ENCODE data around the gene NAA38. TPM values are rescaled to one million over a fixed set of nuclear protein-coding genes. Genes with fewer than 3 reads are reported as not detected.

Gene NAA38
- total RNA-seq, 2 experiments from 2014 or later: 68.2 to 74.7 TPM

DNA sequence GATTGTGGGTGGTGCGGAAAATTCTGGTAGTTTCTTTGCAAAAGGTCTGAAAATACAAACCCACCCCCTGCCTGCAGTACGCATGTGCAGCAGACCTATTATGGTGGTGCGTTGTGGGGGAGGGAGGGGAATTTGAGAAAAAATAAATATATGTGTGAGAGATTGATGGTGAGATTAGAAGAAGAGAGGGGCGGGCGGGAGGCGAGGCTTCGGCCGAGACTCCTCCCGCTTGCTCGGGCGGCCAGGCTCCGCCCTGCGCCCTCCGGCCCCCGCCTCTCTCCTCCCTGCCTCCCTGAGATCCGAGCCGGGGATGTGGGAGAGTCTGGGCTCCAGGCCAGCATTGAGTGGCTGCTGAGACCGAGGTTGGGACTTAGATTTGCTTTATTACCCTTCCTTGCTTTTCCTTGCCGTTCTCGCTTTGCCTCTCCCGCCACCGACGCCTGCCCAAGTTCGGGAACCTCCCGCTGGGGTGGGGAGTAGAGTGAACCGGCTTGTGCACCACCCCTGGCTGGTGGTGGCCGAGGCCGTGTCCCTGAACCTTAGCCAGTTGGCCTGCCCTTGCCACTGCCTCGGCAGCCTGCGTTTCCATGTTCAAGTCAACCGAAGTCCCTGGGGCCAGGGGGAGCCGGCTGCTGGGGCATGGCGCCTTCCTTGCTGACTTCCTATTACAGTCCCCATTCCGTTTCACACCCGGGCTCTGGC lies 30.3 kb upstream of the NAA38 start:
- no peaks in the 10 kb centered on the region for H3K27me3 Mint-ChIP-seq
- no peaks in the 10 kb centered on the region for H3K4me1 Mint-ChIP-seq (ENCODE audit: low read depth)
- H3K9me3 Mint-ChIP-seq: no peaks in the 10 kb centered on the region
- CTCF ChIA-PET: no interaction called here
- H3K4me3 Mint-ChIP-seq: no peak overlapping the region
- intact Hi-C loops (cut with micrococcal nuclease): loop anchor here (1.0 to 2.0 kb wide), 9 partner anchors 28 to 495 kb away; partner anchors contain the start of genes CNTROB, KDM6B, NAA38 and RPL26
- no peak overlapping the region for H3K27ac Mint-ChIP-seq
- peak; percentile 95 for DNase-seq
- peaks cover 30% of the 10 kb centered on the region for H3K36me3 Mint-ChIP-seq
- POLR2A ChIA-PET: no interaction called here

DNA sequence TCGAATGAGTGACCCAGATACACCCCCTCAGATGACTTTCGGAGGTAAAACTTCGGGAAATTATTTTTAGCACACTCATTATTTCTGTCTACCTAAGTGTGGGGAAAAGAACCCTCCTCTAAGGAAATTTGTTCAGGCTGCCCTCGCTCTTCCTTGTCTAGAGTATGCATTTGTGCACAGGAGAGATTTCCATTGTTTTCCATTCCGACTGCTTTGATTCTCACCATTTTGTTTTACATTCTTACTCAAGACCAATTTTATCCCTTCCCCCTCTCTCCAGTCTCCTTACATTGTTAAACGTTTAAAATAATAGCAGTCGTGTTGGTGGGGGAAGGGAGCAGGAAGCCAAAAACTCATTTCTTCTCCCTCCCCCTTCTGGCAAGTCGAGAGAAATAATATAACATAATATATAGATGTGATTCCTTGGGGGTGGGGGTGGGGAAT lies 29.7 kb upstream of the NAA38 start:
- no peaks in the 10 kb centered on the region for H3K27me3 Mint-ChIP-seq
- no peaks in the 10 kb centered on the region for H3K4me1 Mint-ChIP-seq (ENCODE audit: low read depth)
- no peak overlapping the region for H3K27ac Mint-ChIP-seq
- intact Hi-C loops (cut with micrococcal nuclease): loop anchor here (1.0 to 2.0 kb wide), 9 partner anchors 28 to 496 kb away; partner anchors contain the start of genes CNTROB, KDM6B, NAA38 and RPL26
- no peak for DNase-seq
- H3K4me3 Mint-ChIP-seq: no peak overlapping the region
- H3K36me3 Mint-ChIP-seq: peaks cover 29% of the 10 kb centered on the region
- CTCF ChIA-PET: interaction anchor here (1.3 to 2.2 kb wide), 3 partner anchors 30 to 103 kb away, joined by 5 to 10 read pairs (median 6); partner anchors contain the start of genes CYB5D1 and NAA38
- POLR2A ChIA-PET: interaction anchor here (1.7 to 2.2 kb wide), 2 partner anchors 30 to 52 kb away, joined by 4 to 19 read pairs; partner anchors contain the start of genes CYB5D1 and NAA38
- H3K9me3 Mint-ChIP-seq: no peaks in the 10 kb centered on the region

DNA sequence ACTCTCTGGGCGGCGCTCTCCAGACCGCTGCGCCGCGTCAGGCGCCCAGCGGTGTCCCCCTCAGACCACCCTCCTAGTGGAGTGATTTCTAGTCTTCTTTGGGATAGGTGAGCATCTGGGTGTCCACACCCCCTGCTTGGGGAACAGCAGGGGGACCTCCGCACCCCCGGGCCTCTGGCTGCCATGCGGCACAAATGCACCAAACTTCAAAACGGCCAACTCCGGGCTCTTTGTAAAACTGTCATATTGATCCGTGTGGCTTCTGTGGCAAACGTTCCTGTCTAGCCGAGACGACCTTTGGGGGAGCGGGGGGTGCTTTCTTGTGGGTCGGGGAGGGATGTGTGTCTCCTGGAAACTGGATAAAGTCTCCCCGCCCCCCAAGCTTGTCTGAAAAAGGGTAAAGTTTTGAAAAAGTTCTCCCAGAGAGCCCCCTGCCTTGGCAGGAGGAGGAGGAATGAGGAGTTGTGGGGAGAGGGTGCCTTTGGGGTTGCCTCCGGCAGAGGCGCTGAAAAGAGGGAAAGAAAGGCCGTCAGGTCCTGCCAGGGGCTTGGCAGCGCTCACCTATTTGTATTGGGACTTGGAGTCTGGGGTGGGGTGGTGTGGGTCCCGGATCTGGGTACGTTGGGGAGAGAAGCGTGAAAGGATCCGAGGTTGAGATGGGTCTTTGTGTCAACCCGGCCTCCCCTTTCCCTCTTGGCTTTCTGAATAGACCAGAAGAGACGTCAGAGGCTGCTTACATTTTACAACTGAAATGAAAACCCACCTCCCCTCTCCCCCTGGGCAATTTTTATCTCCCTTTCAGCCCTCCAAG lies 29.1 kb upstream of the NAA38 start:
- ChIA-PET POLR2A (interaction anchor here (0.6 to 2.2 kb wide), 6 partner anchors 16 to 303 kb away, joined by 3 to 19 read pairs (median 4); partner anchors contain the start of genes CYB5D1, MPDU1, NAA38 and RNF227), CTCF (interaction anchor here (1.0 to 2.2 kb wide), 5 partner anchors 12 to 104 kb away, joined by 3 to 10 read pairs (median 5); partner anchors contain the start of genes CYB5D1 and NAA38)
- DNase-seq: peak; percentile 67
- no peak overlapping the region for H3K4me3 Mint-ChIP-seq
- intact Hi-C loops (cut with micrococcal nuclease): loop anchor here (1.0 to 2.0 kb wide), 9 partner anchors 29 to 496 kb away; partner anchors contain the start of genes CNTROB, KDM6B, NAA38 and RPL26
- no peak overlapping the region for H3K27ac Mint-ChIP-seq
- H3K27me3 Mint-ChIP-seq: no peaks in the 10 kb centered on the region
- H3K36me3 Mint-ChIP-seq: peaks cover 25% of the 10 kb centered on the region
- no peaks in the 10 kb centered on the region for H3K4me1 Mint-ChIP-seq (ENCODE audit: low read depth)
- H3K9me3 Mint-ChIP-seq: no peaks in the 10 kb centered on the region

DNA sequence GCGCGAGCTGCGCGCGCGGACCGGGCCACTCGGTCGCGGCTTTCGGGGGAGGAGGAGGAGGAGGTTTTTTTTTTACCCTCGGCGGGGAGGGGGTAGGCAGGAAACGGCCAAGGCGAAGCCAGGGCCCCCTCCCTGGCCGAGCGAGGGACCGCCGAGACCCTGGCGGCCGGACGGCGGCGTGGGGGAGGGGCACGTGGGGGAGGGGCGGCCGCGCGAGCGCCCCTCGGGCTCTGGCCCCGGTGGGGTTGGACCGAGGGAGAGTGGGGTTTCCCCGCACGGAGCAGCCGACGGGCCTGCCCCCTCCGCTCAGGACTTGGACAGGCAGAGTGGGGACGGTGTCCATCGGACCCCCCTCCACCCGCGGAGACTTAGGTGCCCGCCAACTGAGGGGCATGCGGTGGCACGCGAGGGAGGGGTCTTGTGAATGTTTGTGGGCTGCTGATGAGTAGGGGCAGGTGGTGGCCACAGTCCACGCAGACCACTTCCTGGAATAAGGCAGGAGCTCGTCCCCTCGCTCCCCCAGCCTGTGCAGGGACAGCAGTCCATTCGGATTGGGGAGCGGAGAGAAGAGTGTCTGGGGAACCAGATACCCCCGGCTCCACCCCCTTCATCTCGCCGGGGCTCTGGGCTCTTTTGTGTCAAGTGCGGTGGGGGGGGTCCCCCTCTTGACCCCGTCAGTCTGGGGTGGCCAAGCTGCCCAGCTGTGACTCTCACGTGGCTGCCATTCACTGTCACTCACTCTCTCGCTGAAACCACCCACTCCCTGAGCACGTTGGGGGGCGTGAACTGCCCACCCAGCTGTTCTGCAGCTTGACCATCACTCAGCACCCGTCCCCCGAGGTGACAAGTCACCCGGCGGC lies 28.2 kb upstream of the NAA38 start:
- Mint-ChIP-seq H3K27ac (no peak overlapping the region), H3K36me3 (peaks cover 18% of the 10 kb centered on the region), H3K4me1 (ENCODE audit: low read depth) (no peaks in the 10 kb centered on the region), H3K4me3 (peak overlapping the region; percentile 57), H3K9me3 (no peaks in the 10 kb centered on the region), H3K27me3 (no peaks in the 10 kb centered on the region)
- intact Hi-C loops (cut with micrococcal nuclease): loop anchor here (2.0 kb wide), 2 partner anchors 313 to 497 kb away; partner anchors contain the start of gene RPL26
- ChIA-PET CTCF (interaction anchor here (1.0 to 2.2 kb wide), 5 partner anchors 13 to 105 kb away, joined by 3 to 10 read pairs (median 5); partner anchors contain the start of genes CYB5D1 and NAA38), POLR2A (interaction anchor here (0.6 to 2.2 kb wide), 6 partner anchors 15 to 302 kb away, joined by 3 to 19 read pairs (median 4); partner anchors contain the start of genes CYB5D1, MPDU1, NAA38 and RNF227)
- DNase-seq: peak; percentile 61

DNA sequence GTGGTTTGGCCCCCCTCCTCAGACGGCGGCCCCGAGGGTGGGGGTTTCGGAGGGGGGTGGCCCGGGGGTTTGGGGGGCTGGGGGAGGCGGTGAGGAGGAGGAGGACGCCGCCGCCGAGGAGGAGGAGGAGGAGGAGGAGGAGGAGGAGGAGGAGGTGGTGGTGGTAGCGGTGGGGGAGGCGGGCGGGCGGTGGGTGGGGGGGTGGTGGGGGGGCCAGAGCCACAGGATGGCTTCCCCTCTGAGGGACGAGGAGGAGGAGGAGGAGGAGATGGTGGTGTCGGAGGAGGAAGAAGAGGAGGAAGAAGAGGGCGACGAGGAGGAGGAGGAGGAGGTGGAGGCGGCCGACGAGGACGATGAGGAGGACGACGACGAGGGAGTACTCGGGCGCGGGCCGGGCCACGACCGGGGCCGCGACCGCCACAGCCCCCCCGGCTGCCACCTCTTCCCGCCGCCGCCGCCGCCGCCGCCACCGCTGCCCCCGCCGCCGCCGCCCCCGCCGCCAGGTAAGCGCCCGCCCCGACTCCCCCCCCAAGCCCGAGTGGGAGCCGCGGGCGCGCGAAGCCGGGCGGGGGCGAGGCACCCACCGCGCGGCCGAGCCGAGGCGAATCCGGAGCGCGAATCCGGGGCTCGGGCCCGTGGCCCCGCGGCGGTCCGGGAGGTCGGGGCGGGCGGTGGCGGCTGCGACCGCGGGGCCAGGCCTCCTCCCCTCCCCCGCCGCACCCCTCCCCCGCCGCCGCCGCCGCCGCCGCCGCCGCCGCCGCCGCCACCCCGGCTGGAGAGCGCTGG lies 27.4 kb upstream of the NAA38 start:
- POLR2A ChIA-PET: interaction anchor here (1.7 to 2.2 kb wide), 2 partner anchors 28 to 31 kb away, joined by 4 to 19 read pairs; partner anchors contain the start of genes CYB5D1, NAA38 and RNF227
- no peaks in the 10 kb centered on the region for H3K9me3 Mint-ChIP-seq
- H3K4me1 Mint-ChIP-seq (ENCODE audit: low read depth): no peaks in the 10 kb centered on the region
- H3K36me3 Mint-ChIP-seq: peaks cover 10% of the 10 kb centered on the region
- peak; percentile 42 for DNase-seq
- intact Hi-C loops (cut with micrococcal nuclease): no loop called here
- CTCF ChIA-PET: interaction anchor here (0.6 to 2.2 kb wide), 3 partner anchors 48 to 229 kb away, joined by 3 to 6 read pairs (median 3); no protein-coding TSS in a partner anchor
- peak overlapping the region; percentile 84 for H3K27ac Mint-ChIP-seq
- peak overlapping the region; percentile 69 for H3K4me3 Mint-ChIP-seq
- H3K27me3 Mint-ChIP-seq: no peaks in the 10 kb centered on the region

DNA sequence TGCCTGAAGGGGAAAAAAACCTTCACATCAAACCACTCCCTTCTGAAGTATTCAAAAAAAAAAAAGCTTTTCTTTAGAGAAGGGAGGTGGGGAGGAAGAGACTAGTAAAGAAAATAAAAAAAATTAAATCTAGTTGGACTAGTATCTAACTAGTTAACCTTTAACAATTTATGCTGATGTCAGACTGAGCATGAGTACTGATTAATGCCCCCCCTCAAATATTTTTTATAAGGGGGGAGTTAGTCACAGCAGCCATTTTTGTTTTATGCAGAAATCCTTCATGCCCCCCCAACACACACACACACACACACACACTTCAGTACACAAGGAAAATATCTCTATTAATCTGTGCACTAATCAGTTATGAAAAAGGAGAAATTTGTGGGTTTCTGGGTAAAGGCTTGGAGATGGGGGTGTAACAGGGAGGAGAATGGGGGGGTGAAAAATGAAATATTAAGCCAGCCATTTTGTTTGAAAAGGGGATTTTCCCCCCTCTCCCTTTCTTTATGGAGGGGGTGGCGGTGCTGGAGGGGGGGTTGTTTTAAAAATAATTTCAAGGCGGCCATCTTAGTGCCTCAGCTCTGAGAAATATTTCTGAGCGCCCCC lies 26.5 kb upstream of the NAA38 start:
- H3K27ac Mint-ChIP-seq: peak overlapping the region; percentile 86
- H3K9me3 Mint-ChIP-seq: no peaks in the 10 kb centered on the region
- no peaks in the 10 kb centered on the region for H3K27me3 Mint-ChIP-seq
- H3K4me1 Mint-ChIP-seq (ENCODE audit: low read depth): no peaks in the 10 kb centered on the region
- intact Hi-C loops (cut with micrococcal nuclease): no loop called here
- DNase-seq: peak; percentile 53
- peak overlapping the region; percentile 69 for H3K4me3 Mint-ChIP-seq
- H3K36me3 Mint-ChIP-seq: peaks cover 5% of the 10 kb centered on the region
- CTCF ChIA-PET: interaction anchor here (0.6 to 1.1 kb wide), 3 partner anchors 47 to 230 kb away, joined by 3 read pairs; no protein-coding TSS in a partner anchor
- POLR2A ChIA-PET: interaction anchor here (0.6 kb wide), 1 partner anchor 41 kb away, joined by 3 read pairs; no protein-coding TSS in a partner anchor

DNA sequence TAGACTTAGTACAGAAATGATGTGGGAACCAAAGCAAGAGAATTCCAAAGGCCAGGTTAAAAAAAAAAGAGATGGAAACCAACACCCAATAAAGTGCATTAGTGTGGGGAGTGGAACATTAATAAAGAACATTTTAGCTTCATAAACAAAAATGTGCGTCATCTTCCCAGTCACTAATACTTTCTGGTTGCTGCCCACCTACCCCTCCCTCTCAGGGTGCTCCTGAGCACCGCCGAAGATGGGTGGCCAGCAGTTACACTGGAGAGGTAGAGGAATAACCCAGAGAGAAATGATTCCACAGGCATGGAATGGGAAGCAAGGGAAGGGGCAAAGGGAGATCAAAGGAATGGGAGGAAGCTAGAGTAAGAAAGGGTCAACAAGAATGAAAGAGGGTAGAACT lies 25.3 kb upstream of the NAA38 start:
- Mint-ChIP-seq H3K27me3 (no peaks in the 10 kb centered on the region), H3K9me3 (no peaks in the 10 kb centered on the region), H3K27ac (no peak overlapping the region), H3K36me3 (peaks cover 5% of the 10 kb centered on the region), H3K4me3 (no peak overlapping the region), H3K4me1 (ENCODE audit: low read depth) (no peaks in the 10 kb centered on the region)
- POLR2A ChIA-PET: no interaction called here
- CTCF ChIA-PET: interaction anchor here (0.7 to 1.0 kb wide), 4 partner anchors 15 to 556 kb away, joined by 3 to 6 read pairs (median 3); no protein-coding TSS in a partner anchor
- DNase-seq: no peak
- intact Hi-C loops (cut with micrococcal nuclease): no loop called here

DNA sequence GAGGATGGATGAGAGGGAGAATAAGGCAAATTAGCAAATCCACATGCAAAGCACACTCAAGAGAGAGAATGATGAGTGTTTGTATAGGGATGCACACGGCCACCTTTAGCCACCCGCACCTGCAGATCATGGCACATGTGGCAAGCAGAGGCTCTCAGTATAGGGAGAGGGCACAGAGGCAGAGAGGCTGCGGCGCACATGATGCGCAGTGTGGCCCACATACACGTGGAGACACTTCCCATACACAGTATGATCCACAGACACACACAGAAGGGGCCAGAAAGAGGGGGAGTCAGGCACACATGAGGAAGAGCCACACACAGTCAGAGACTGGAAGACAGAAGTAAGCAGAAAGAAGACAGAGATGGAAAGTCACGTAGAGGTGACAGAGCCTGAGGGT lies 24.7 kb upstream of the NAA38 start:
- Mint-ChIP-seq H3K9me3 (no peaks in the 10 kb centered on the region), H3K36me3 (peaks cover 5% of the 10 kb centered on the region), H3K27ac (no peak overlapping the region), H3K27me3 (no peaks in the 10 kb centered on the region), H3K4me1 (ENCODE audit: low read depth) (no peaks in the 10 kb centered on the region), H3K4me3 (no peak overlapping the region)
- no peak for DNase-seq
- ChIA-PET POLR2A (no interaction called here), CTCF (interaction anchor here (1.0 kb wide), 1 partner anchor 108 kb away, joined by 3 read pairs; no protein-coding TSS in a partner anchor)
- intact Hi-C loops (cut with micrococcal nuclease): no loop called here

DNA sequence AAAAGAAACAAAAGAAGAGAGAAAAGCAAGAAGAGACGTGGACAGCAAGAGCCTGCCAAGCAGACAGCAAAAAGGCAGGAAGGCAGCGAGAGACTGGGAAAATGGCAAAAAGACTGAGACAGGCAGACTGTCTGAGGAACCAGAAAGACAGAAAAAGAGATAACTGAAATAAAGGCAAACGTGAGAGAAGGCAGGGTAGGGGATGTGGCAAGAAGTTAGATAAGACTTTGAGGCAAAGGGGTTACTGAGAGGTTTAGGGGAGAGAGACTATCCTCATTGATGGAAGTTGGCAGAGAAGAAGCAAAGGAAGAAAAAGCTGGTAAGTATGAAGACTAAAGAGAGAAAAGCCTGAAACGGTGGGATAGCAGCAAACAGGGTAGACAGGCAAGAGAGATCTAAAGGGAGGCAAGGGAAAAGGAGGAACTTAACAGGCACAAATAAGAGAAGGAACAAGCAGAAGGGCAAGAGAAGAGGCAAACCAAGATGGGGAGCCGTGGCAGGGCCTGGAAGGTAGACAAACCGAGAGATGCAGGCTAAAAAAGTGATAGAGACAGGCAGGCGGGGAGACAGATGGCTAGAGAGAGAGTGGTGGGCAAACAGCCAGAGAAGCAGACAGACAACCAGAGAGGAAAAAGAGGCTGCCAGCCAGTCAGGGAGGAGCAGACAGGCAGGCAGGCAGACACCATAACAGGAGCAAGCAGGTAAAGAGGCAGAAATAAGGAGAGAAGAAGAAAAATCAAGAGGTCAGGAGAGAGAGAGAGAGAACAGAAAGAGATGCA lies 24.1 kb upstream of the NAA38 start:
- Mint-ChIP-seq H3K27ac (no peak overlapping the region), H3K27me3 (no peaks in the 10 kb centered on the region), H3K4me1 (ENCODE audit: low read depth) (no peaks in the 10 kb centered on the region), H3K4me3 (no peak overlapping the region), H3K36me3 (peaks cover 5% of the 10 kb centered on the region), H3K9me3 (no peaks in the 10 kb centered on the region)
- no peak for DNase-seq
- intact Hi-C loops (cut with micrococcal nuclease): no loop called here
- ChIA-PET POLR2A (no interaction called here), CTCF (no interaction called here)

Data from activated CD4-positive, alpha-beta memory T cell treated with anti-CD3 and anti-CD28 coated beads for 36 hours (primary cell).